WTC11 (cell line): ENCODE data around the gene SLC44A2. TPM values are rescaled to one million over a fixed set of nuclear protein-coding genes. Genes with fewer than 3 reads are reported as not detected.
A peak's percentile ranks its signal among the peaks of the same experiment; 100 is the strongest.

ENCODE experiments used
- ATAC-seq: fragments of 200-7000 bp; cut with Tn5 transposase; 2 replicates; pipeline ENCODE4 v1.10.0; 2021; ENCODE audit warnings: mild to moderate bottlenecking, moderate library complexity
- CTCF ChIA-PET: fragments of 300-600 bp; sonication (Branson Sonifier 250); formaldehyde crosslinking; loops from one replicate; lab custom pipeline; 2021; ENCODE audit warnings: antibody characterized with exemption; lab: Charles Lee
- POLR2A ChIA-PET: fragments of 350-600 bp; sonication (Branson Sonifier 250); formaldehyde crosslinking; loops from one replicate; lab custom pipeline; 2021; ENCODE audit warnings: antibody characterized with exemption; lab: Charles Lee
- DNase-seq: peaks from one replicate; pipeline ENCODE4 v3.0.0; 2021; ENCODE audit warnings: low spot score
- H3K27ac Mint-ChIP-seq: 2 replicates; pipeline ENCODE4 v1.8.0; 2021; ENCODE audit warnings: mixed read lengths
- H3K27me3 Mint-ChIP-seq: 2 replicates; pipeline ENCODE4 v1.8.0; 2021; ENCODE audit warnings: low read depth, mild to moderate bottlenecking, moderate library complexity, mixed read lengths
- H3K36me3 Mint-ChIP-seq: 2 replicates; pipeline ENCODE4 v1.8.0; 2021; ENCODE audit warnings: mixed read lengths
- H3K4me1 Mint-ChIP-seq: 2 replicates; pipeline ENCODE4 v1.8.0; 2022; ENCODE audit warnings: mixed read lengths
- H3K4me3 Mint-ChIP-seq: 2 replicates; pipeline ENCODE4 v1.8.0; 2021; ENCODE audit warnings: mild to moderate bottlenecking, moderate library complexity, mixed read lengths
- H3K9me3 Mint-ChIP-seq: 2 replicates; pipeline ENCODE4 v1.8.0; 2021; ENCODE audit warnings: mixed read lengths
- CREB1 ChIP-seq: sonication (generic); formaldehyde crosslinking; IDR thresholded peaks from 2 replicates; pipeline ENCODE4 v1.8.0; 2023; ENCODE audit warnings: mild to moderate bottlenecking, missing genetic modification reagents
- CTCF ChIP-seq: fragments of 200-600 bp; IDR thresholded peaks from 2 replicates; pipeline ENCODE4 v1.8.0; 2022; ENCODE audit warnings: antibody characterized with exemption
- EMX1 ChIP-seq: fragments of 250-450 bp; sonication (Bioruptor Pico); IDR thresholded peaks from 2 replicates; pipeline ENCODE4 v1.8.0; 2021; ENCODE audit warnings: mild to moderate bottlenecking
- GABPB1 ChIP-seq: sonication (generic); formaldehyde crosslinking; IDR thresholded peaks from 2 replicates; pipeline ENCODE4 v1.8.1; 2023; ENCODE audit warnings: mild to moderate bottlenecking, missing genetic modification reagents
- JUN ChIP-seq: sonication (generic); formaldehyde crosslinking; IDR thresholded peaks from 2 replicates; pipeline ENCODE4 v1.8.0; 2023; ENCODE audit warnings: mild to moderate bottlenecking, missing genetic modification reagents
- MLX ChIP-seq: sonication (generic); formaldehyde crosslinking; IDR thresholded peaks from 2 replicates; pipeline ENCODE4 v1.8.1; 2023; ENCODE audit warnings: mild to moderate bottlenecking, missing genetic modification reagents, moderate library complexity
- NFATC4 ChIP-seq: fragments of 250-450 bp; sonication (Bioruptor Pico); IDR thresholded peaks from 2 replicates; pipeline ENCODE4 v1.9.0; 2021; ENCODE audit warnings: mild to moderate bottlenecking
- PRRX2 ChIP-seq: fragments of 250-450 bp; sonication (Bioruptor Pico); IDR thresholded peaks from 2 replicates; pipeline ENCODE4 v1.8.0; 2021; ENCODE audit warnings: mild to moderate bottlenecking
- SMAD3 ChIP-seq: sonication (generic); formaldehyde crosslinking; IDR thresholded peaks from 2 replicates; pipeline ENCODE4 v1.8.0; 2022; ENCODE audit warnings: missing genetic modification reagents, mild to moderate bottlenecking, borderline replicate concordance
- TCF7 ChIP-seq: sonication (generic); formaldehyde crosslinking; IDR thresholded peaks from 2 replicates; pipeline ENCODE4 v1.8.0; 2022; ENCODE audit warnings: mild to moderate bottlenecking, low read depth, missing genetic modification reagents, moderate library complexity
- TP53 ChIP-seq: sonication (generic); formaldehyde crosslinking; IDR thresholded peaks from 2 replicates; pipeline ENCODE4 v1.8.1; 2023; ENCODE audit warnings: mild to moderate bottlenecking, missing genetic modification reagents
- ZNF263 ChIP-seq: sonication (generic); formaldehyde crosslinking; IDR thresholded peaks from 2 replicates; pipeline ENCODE4 v1.8.1; 2022; ENCODE audit warnings: low read depth, mild to moderate bottlenecking, moderate library complexity, missing genetic modification reagents
- ZNF281 ChIP-seq: sonication (generic); formaldehyde crosslinking; IDR thresholded peaks from 2 replicates; pipeline ENCODE4 v1.8.0; 2023; ENCODE audit warnings: mild to moderate bottlenecking, missing genetic modification reagents
- ZNF425 ChIP-seq: fragments of 250-450 bp; sonication (Bioruptor Pico); conservative IDR thresholded peaks from 2 replicates; pipeline ENCODE4 v1.9.0; 2021; ENCODE audit warnings: mild to moderate bottlenecking
- total RNA-seq: library from RNA; stranded (reverse); gene quantifications from 3 replicates; pipeline ENCODE4 v1.2.3, GENCODE V29; 2021
- TF ChIP-seq, protein P1 (sequence below): sonication (generic); formaldehyde crosslinking; IDR thresholded peaks from 2 replicates; pipeline ENCODE4 v1.8.0; 2022; ENCODE audit warnings: missing genetic modification reagents

The SLC44A2 gene
- total RNA-seq, 1 experiment from 2014 or later, result 109 TPM

DNA sequence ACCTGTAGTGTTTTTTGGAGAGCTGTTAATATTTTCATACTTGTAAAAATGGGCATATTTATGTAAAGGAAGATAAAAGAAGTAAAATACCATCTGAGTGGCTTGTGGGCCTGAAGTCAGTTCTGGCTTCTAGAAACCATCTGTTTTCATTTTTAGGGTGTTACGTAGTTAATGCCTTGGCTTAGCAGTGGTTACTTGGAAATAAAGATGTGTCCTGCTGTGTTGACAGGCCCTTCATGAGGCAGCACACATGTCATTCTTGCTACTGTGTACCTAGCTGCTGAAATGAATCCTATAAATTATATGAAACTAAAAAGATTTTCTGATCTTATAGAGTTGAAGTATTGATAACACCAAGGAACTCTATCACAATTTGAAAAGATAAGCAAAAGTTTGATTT is 44.8 kb downstream of the SLC44A2 start:
- H3K4me3 Mint-ChIP-seq, result no peak overlapping the region
- POLR2A ChIA-PET, result no interaction called here

More for the DNA sequence above, 44.8 kb downstream of the SLC44A2 start:
- TF ChIP-seq PRRX2 (CRISPR knock-in tag), result no peak
- TF ChIP-seq CTCF, result no peak
- no peak for TF ChIP-seq CREB1 (CRISPR knock-in tag)
- no peak for TF ChIP-seq TCF7 (CRISPR knock-in tag)
- TF ChIP-seq ZNF425 (CRISPR knock-in tag), result no peak
- TF ChIP-seq MLX (CRISPR knock-in tag), result no peak
- TF ChIP-seq ZNF263 (CRISPR knock-in tag), result no peak
- TF ChIP-seq ZNF281 (CRISPR knock-in tag), result no peak
- TF ChIP-seq TP53 (CRISPR knock-in tag), result no peak
- no peak for TF ChIP-seq GABPB1 (CRISPR knock-in tag)
- TF ChIP-seq, protein P1, sequence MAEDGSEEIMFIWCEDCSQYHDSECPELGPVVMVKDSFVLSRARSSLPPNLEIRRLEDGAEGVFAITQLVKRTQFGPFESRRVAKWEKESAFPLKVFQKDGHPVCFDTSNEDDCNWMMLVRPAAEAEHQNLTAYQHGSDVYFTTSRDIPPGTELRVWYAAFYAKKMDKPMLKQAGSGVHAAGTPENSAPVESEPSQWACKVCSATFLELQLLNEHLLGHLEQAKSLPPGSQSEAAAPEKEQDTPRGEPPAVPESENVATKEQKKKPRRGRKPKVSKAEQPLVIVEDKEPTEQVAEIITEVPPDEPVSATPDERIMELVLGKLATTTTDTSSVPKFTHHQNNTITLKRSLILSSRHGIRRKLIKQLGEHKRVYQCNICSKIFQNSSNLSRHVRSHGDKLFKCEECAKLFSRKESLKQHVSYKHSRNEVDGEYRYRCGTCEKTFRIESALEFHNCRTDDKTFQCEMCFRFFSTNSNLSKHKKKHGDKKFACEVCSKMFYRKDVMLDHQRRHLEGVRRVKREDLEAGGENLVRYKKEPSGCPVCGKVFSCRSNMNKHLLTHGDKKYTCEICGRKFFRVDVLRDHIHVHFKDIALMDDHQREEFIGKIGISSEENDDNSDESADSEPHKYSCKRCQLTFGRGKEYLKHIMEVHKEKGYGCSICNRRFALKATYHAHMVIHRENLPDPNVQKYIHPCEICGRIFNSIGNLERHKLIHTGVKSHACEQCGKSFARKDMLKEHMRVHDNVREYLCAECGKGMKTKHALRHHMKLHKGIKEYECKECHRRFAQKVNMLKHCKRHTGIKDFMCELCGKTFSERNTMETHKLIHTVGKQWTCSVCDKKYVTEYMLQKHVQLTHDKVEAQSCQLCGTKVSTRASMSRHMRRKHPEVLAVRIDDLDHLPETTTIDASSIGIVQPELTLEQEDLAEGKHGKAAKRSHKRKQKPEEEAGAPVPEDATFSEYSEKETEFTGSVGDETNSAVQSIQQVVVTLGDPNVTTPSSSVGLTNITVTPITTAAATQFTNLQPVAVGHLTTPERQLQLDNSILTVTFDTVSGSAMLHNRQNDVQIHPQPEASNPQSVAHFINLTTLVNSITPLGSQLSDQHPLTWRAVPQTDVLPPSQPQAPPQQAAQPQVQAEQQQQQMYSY (CRISPR knock-in tag), result no peak
- no peak for TF ChIP-seq NFATC4 (CRISPR knock-in tag)
- TF ChIP-seq EMX1 (CRISPR knock-in tag), result no peak
- TF ChIP-seq SMAD3 (CRISPR knock-in tag), result no peak
- TF ChIP-seq JUN (CRISPR knock-in tag), result no peak
- TF ChIP-seq, all 79 proteins: peak for 0
- 0 out of 2 replicates have a peak, but pooled peaks cover 4% of the 10 kb centered on the region for H3K4me1 Mint-ChIP-seq
- CTCF ChIA-PET, result no interaction called here
- DNase-seq (no peak), ATAC-seq (no peak)
- peaks cover 70% of the 10 kb centered on the region for H3K36me3 Mint-ChIP-seq
- H3K27ac Mint-ChIP-seq, result 0 out of 2 replicates have a peak overlapping the region, but pooled peaks have one; percentile 63
- no peaks in the 10 kb centered on the region for H3K27me3 Mint-ChIP-seq
- no peaks in the 10 kb centered on the region for H3K9me3 Mint-ChIP-seq
